HG03060 (cell line): ENCODE data around the gene TOPBP1.
"Not testable (repeated sequence)": the region's sequence is repeated elsewhere in the genome, so short reads cannot be mapped to it uniquely, and the experiment has no call there.

ENCODE experiments used
- ATAC-seq: cut with Tn5 transposase; IDR thresholded peaks from one replicate; pipeline ENCODE4 v1.9.1; 2021; ENCODE audit warnings: low read depth, moderate number of reproducible peaks; ENCODE audit not compliant: unreplicated experiment

The TOPBP1 gene

GRCh38 chr3:133675631-133676335 lies 14.0 kb upstream of the TOPBP1 start:
- ATAC-seq: peak; percentile 48

GRCh38 chr3:133674290-133674919 lies 12.7 kb upstream of the TOPBP1 start:
- ATAC-seq: no peak

GRCh38 chr3:133673746-133674145 lies 12.0 kb upstream of the TOPBP1 start:
- no peak for ATAC-seq

- no peak for ATAC-seq
Observed at GRCh38 chr3:133672461-133672860, 10.7 kb upstream of the TOPBP1 start.

- no peak for ATAC-seq
Observed at GRCh38 chr3:133670525-133670995, 8.8 kb upstream of the TOPBP1 start.

GRCh38 chr3:133669949-133670524 lies 8.3 kb upstream of the TOPBP1 start:
- no peak for ATAC-seq

- no peak for ATAC-seq
Observed at GRCh38 chr3:133667118-133667517, 5.4 kb upstream of the TOPBP1 start.

- ATAC-seq: not testable (repeated sequence)
Observed at GRCh38 chr3:133665188-133665587, 3.4 kb upstream of the TOPBP1 start.

GRCh38 chr3:133663569-133664313 lies 2.0 kb upstream of the TOPBP1 start:
- ATAC-seq: no peak

- ATAC-seq: no peak
Observed at GRCh38 chr3:133662278-133662651, 524 bp upstream of the TOPBP1 start.

GRCh38 chr3:133659806-133660205 lies 1.9 kb downstream of the TOPBP1 start:
- ATAC-seq: no peak

- ATAC-seq: no peak
Observed at GRCh38 chr3:133655731-133656515, 5.8 kb downstream of the TOPBP1 start.

GRCh38 chr3:133649486-133650068 lies 12.2 kb downstream of the TOPBP1 start:
- ATAC-seq: no peak

- ATAC-seq: no peak
Observed at GRCh38 chr3:133644768-133645167, 17.0 kb downstream of the TOPBP1 start.

- no peak for ATAC-seq
Observed at GRCh38 chr3:133643611-133644010, 18.1 kb downstream of the TOPBP1 start.

GRCh38 chr3:133641254-133641653 lies 20.5 kb downstream of the TOPBP1 start:
- ATAC-seq: no peak

GRCh38 chr3:133633439-133633838 lies 28.3 kb downstream of the TOPBP1 start:
- ATAC-seq: no peak

GRCh38 chr3:133629146-133629545 lies 32.6 kb downstream of the TOPBP1 start:
- no peak for ATAC-seq

GRCh38 chr3:133627789-133628188 lies 34.0 kb downstream of the TOPBP1 start:
- no peak for ATAC-seq
